ENCODE measurements around the gene GRPEL1. TPM values are rescaled to one million over a fixed set of nuclear protein-coding genes. Genes with fewer than 3 reads are reported as not detected.
A peak's percentile ranks its signal among the peaks of the same experiment; 100 is the strongest.

Gene GRPEL1
- total RNA-seq, 2 experiments from 2014 or later = 55.6 to 58.6 TPM

GRCh38 chr4:7049739-7050138, 18.1 kb downstream of the GRPEL1 start:
- H3K4me1 ChIP-seq (ENCODE audit: insufficient read depth, low read length) = peaks cover 83% of the 10 kb centered on the region
- Mint-ChIP-seq H3K4me3 (no peak overlapping the region), H3K36me3 (ENCODE audit: low read depth) (peaks cover 58% of the 10 kb centered on the region), H3K4me1 (ENCODE audit: low read depth) (peaks cover 68% of the 10 kb centered on the region), H3K9me3 (no peaks in the 10 kb centered on the region), H3K27me3 (no peaks in the 10 kb centered on the region), H3K27ac (no peak overlapping the region)
- ChIA-PET CTCF (no interaction called here), POLR2A (interaction anchor here (0.7 to 0.8 kb wide), 2 partner anchors 17 to 376 kb away, joined by 3 to 4 read pairs; a partner anchor contains a TSS)
- no peaks in the 10 kb centered on the region for H3K9me3 ChIP-seq (ENCODE audit: control insufficient read depth in 1 of 2, insufficient read depth in 1 of 2, low read length in 2 of 2)
- TF ChIP-seq CTCF (IDR thresholded peaks at IDR 0.05) = no peak
- ATAC-seq (ENCODE audit: poor library complexity) = no peak
- H3K27ac ChIP-seq (ENCODE audit: low read depth in 1 of 2, low read length in 2 of 2) = no peak overlapping the region
- intact Hi-C loops (cut with DNase I, micrococcal nuclease) = no loop called here
- H3K4me3 ChIP-seq (ENCODE audit: low read length) = no peak overlapping the region
- no peak for DNase-seq
- H3K27me3 ChIP-seq (ENCODE audit: control insufficient read depth in 1 of 2, insufficient read depth in 2 of 2, low read length in 2 of 2) = no peaks in the 10 kb centered on the region
- H3K36me3 ChIP-seq (ENCODE audit: insufficient read depth, low read length) = peaks cover 61% of the 10 kb centered on the region

GRCh38 chr4:7049295-7049694, 18.6 kb downstream of the GRPEL1 start:
- ATAC-seq (ENCODE audit: poor library complexity) = no peak
- H3K4me3 ChIP-seq (ENCODE audit: low read length) = no peak overlapping the region
- ChIA-PET POLR2A (interaction anchor here (0.5 to 0.8 kb wide), 2 partner anchors 331 to 375 kb away, joined by 3 read pairs; a partner anchor contains a TSS), CTCF (no interaction called here)
- H3K4me1 ChIP-seq (ENCODE audit: insufficient read depth, low read length) = peaks cover 88% of the 10 kb centered on the region
- H3K27me3 ChIP-seq (ENCODE audit: control insufficient read depth in 1 of 2, insufficient read depth in 2 of 2, low read length in 2 of 2) = no peaks in the 10 kb centered on the region
- no peak overlapping the region for H3K4me3 Mint-ChIP-seq
- H3K9me3 ChIP-seq (ENCODE audit: control insufficient read depth in 1 of 2, insufficient read depth in 1 of 2, low read length in 2 of 2) = no peaks in the 10 kb centered on the region
- no peak for DNase-seq
- no peaks in the 10 kb centered on the region for H3K9me3 Mint-ChIP-seq
- H3K36me3 ChIP-seq (ENCODE audit: insufficient read depth, low read length) = peaks cover 56% of the 10 kb centered on the region
- H3K27me3 Mint-ChIP-seq = no peaks in the 10 kb centered on the region
- intact Hi-C loops (cut with DNase I, micrococcal nuclease) = no loop called here
- H3K27ac ChIP-seq (ENCODE audit: low read depth in 1 of 2, low read length in 2 of 2) = no peak overlapping the region
- peaks cover 69% of the 10 kb centered on the region for H3K4me1 Mint-ChIP-seq (ENCODE audit: low read depth)
- TF ChIP-seq CTCF (IDR thresholded peaks at IDR 0.05) = no peak
- H3K36me3 Mint-ChIP-seq (ENCODE audit: low read depth) = peaks cover 55% of the 10 kb centered on the region
- H3K27ac Mint-ChIP-seq = no peak overlapping the region

- peaks cover 50% of the 10 kb centered on the region for H3K36me3 ChIP-seq (ENCODE audit: insufficient read depth, low read length)
- H3K27ac Mint-ChIP-seq = no peak overlapping the region
- peaks cover 68% of the 10 kb centered on the region for H3K4me1 Mint-ChIP-seq (ENCODE audit: low read depth)
Observed at GRCh38 chr4:7048642-7049041, 19.2 kb downstream of the GRPEL1 start.

More at GRCh38 chr4:7048642-7049041, 19.2 kb downstream of the GRPEL1 start:
- Histone ChIP-seq H3K27ac (ENCODE audit: low read depth in 1 of 2, low read length in 2 of 2) (no peak overlapping the region), H3K4me3 (ENCODE audit: low read length) (no peak overlapping the region), H3K4me1 (ENCODE audit: insufficient read depth, low read length) (peaks cover 94% of the 10 kb centered on the region), H3K9me3 (ENCODE audit: control insufficient read depth in 1 of 2, insufficient read depth in 1 of 2, low read length in 2 of 2) (no peaks in the 10 kb centered on the region), H3K27me3 (ENCODE audit: control insufficient read depth in 1 of 2, insufficient read depth in 2 of 2, low read length in 2 of 2) (no peaks in the 10 kb centered on the region)
- no peak for TF ChIP-seq CTCF (IDR thresholded peaks at IDR 0.05)
- peak overlapping the region; percentile 58 for H3K4me3 Mint-ChIP-seq
- intact Hi-C loops (cut with DNase I, micrococcal nuclease) = no loop called here
- peaks cover 53% of the 10 kb centered on the region for H3K36me3 Mint-ChIP-seq (ENCODE audit: low read depth)
- ATAC-seq (ENCODE audit: poor library complexity) = no peak
- no peak for DNase-seq
- no peaks in the 10 kb centered on the region for H3K27me3 Mint-ChIP-seq
- POLR2A ChIA-PET = interaction anchor here (0.5 to 8.7 kb wide), 2 partner anchors 19 to 330 kb away, joined by 3 to 156 read pairs; partner anchors contain the start of gene GRPEL1
- CTCF ChIA-PET = no interaction called here
- H3K9me3 Mint-ChIP-seq = no peaks in the 10 kb centered on the region

All from CD4-positive, alpha-beta T cell (primary cell).